Stimulated activated CD4-positive, alpha-beta T cell treated with anti-CD3 and anti-CD28 coated beads, Interleukin-1b, Interleukin-23, amount 100 ng/mL, for 4 hours (primary cell): ENCODE data around the gene FMC1.
A peak's percentile ranks its signal among the peaks of the same experiment; 100 is the strongest.
"Not testable (repeated sequence)": the region's sequence is repeated elsewhere in the genome, so short reads cannot be mapped to it uniquely, and the experiment has no call there.

Experiments
- DNase-seq, 2 donors: peaks; one replicate each; pipeline ENCODE4 v3.0.0-alpha.2; 2020; ENCODE audit warnings: low read depth in 2 of 2

Gene FMC1, protein sequence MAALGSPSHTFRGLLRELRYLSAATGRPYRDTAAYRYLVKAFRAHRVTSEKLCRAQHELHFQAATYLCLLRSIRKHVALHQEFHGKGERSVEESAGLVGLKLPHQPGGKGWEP

DNA sequence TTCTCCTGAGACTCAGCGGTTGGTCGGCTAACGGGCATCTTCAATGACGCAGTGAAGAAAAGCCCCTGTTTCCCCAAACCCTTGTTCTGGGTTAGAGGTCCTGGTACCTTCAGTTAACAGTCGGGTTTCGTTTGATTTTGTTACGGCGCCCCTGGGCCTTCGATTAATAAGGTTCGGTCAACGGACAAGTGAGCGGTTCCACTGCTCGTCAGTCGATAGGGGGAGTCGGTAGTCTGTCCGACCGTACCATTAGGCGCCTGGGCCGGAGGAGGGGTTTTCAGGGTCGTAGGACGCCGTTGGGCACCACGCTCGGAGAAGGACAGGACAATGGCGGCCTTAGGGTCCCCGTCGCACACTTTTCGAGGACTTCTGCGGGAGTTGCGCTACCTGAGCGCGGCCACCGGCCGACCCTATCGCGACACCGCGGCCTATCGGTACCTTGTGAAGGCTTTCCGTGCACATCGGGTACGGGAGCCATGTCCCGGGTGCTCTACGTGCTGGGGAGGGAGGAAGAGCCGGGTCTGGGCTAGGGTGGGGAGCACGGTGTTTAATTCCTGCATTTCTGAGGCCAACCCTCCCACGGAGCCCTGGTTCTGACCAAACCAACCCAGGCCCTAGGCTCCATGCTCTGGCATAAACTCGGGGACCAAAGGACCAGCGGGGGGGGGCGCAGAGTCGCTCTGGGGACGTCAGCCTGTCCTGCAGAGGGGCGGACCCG lies at the start of gene FMC1:
Gene FMC1 (plus strand): TSS at position 280 of the 718 bp plus-strand sequence. CDS start 48 bp downstream, at position 328.
- peak; percentile 70 to 71 for DNase-seq

DNA sequence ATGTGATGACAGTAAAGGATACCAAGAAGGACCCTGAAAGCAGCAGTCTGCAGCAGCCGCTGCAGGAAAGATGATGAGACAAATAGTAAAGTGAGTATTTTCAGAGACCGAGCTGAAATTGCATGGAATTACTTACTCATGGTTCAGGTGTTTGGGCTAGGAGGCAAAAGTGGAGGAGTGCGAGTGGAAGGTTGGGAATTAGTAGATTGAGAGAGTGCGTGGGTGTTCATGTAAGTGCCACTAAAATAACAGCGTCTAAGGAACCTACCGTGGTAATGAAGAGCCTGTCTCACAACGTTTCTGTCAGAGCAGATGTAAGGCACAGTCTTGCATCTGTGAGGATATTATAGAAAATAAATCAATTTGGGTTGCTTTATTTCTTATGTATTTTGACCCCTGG lies 48.3 kb upstream of the FMC1 start:
- no peak for DNase-seq

DNA sequence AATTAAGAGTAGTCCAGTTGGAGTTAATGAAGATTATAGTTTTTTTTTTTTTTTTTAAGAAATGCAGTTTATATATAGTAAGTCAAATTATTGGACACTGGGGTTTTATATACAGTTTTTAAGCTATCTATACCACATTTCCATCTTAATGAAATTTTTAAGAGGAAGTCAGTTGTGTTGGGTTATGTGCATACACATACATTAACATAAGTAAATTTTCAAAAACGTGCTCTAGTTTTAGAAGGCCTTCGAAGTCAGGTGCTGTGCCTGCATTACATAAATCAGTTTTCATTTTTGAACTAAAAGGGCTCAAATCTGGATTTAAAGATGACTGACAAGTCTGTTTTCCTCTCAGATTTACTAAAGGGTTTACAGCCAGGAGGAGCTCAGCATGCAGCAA lies 47.6 kb upstream of the FMC1 start:
- no peak for DNase-seq

DNA sequence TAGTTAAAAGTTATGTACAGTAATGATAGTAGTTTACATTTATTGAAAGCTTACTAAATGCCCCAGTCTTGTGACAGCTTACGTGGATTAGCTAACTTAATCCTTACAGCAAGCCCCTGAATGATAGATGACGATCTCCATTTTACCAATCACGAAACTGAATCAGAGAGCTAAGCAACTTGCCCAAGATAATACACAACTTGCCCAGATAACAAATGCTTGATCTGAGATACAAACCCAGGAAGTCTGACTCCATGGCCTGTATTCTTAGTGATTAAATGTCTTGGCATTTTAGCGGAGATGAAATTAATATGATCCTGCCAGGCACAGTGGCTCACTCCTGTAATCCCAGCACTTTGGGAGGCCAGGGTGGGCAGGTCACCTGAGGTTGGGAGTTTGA lies 46.9 kb upstream of the FMC1 start:
- no peak for DNase-seq

DNA sequence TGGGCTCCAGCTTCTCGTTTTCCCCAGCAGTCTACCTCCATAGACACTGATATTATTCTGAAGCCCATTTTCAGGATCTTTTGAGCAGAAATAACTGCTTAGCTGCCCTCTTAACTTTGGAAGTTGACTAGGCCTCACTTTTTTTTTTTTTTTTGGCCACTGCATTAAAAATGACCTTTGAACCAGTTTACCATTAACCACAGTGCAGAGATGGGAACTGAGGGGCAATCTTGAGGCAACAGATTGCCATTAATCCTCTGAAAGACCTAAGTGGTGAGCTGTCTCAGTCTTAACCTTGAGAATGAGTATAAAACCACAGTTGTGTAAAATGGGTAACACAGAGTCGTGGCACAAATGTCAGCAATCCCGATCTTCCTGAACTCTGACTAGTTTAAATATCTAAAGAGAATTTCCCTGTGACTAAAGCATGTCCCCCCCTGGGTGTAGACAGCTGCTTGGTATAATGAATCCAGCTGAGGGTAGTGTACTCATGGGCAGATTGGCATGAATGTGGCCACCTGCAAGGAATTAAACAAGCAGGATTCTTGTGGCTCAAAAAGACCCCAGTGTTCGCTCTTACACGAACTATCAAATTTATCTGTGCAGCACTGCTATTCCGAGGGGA lies 46.1 kb upstream of the FMC1 start:
- DNase-seq = no peak

DNA sequence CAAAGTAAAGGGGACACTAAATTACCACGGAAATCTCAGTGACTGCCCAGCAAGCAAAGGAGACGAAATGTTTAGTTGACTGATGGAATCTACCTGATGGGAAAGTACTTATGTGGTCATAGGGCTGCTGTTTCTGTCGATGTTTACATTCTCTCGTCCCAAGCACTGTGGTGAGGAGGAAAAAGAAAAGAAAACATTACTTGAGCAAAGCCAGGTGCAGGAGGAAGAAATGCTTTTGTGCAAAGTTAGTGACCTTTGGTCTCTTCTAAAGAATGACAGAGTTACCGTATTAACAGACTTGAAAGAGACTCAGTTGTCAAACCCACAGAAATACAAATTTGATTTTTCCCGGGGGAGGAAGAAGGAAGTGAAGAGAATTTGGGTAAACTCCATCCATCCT lies 43.3 kb upstream of the FMC1 start:
- DNase-seq = no peak

DNA sequence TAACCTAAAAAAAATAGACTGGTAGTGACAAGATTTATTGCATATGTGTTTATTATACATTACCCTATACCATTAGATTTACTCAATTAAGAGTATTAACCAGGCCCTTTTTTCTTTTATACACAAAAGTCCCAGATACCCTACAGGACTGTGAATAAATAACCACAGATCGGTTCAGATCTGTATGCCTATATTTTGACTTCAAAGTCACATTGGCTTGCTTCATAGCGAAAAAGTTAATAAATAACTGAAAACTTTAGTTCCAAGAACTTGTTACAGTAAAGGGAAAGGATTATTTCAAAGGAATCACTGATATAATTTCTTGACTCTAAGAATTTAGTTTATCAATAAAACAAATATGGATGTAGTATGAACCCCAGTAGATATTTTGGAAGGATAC lies 41.8 kb upstream of the FMC1 start:
- DNase-seq = no peak

DNA sequence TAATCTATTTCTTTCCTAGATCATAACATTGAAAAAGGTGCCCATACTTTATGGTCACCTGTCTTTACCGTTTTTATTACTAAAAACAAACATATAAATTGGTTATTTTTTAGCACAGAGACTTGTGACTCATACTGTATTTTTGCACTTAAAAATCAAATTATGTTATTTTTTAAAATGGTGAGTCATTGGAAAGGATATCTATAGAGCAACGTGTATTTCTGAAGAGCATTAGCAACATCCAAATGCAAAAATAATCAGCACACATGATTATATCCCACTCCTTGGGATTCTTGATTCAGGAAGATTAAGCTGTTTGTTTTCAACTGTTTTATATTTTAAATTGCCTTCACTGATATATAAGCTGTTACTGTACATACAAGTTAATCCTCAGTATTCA lies 40.7 kb upstream of the FMC1 start:
- DNase-seq = no peak

DNA sequence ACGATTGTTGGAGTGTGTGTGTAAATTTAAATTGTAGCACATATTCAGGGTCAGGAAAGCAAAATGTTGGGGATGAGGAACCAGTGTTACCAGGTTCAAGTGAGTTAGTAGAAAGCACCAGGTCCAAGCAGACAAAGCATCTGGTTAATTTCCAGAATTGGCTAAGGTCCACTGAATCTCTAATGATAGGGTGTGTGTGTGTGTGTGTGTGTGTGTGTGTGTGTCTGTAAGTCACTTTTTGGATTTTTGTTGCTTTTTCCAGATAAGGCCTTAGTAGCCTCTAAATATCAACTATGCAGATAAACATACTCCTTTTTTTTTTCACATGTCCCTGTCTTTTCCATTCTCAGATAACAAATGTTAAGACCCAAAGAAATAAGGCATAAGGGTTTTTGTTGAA lies 36.6 kb upstream of the FMC1 start:
- no peak for DNase-seq

DNA sequence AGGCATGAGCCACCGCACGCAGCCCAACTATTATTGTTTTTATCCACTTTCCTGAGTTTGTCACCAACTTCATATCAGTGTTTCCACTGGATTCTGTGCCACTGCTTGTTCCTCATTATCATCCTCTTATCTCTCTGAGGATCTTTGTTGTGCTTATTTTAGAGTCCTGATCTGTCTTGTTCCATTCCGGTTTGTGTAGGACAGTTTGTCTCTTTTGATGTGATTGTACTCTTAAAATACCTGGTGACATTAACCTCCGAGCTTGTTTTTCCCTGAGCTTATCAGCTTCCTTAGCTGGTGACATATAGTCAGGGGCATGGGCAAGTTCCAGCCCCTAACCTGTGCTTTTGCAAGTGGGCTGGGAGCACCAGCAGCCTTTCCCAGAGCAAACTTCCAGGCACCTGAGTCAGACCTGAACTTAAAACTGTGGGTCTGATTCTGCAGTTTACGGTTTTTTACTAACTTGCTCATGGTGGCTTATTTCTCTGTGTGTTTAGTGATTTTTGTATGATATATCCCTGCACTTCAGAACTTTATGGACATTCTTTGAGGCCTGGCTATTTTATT lies 23.1 kb upstream of the FMC1 start:
- DNase-seq = no peak

DNA sequence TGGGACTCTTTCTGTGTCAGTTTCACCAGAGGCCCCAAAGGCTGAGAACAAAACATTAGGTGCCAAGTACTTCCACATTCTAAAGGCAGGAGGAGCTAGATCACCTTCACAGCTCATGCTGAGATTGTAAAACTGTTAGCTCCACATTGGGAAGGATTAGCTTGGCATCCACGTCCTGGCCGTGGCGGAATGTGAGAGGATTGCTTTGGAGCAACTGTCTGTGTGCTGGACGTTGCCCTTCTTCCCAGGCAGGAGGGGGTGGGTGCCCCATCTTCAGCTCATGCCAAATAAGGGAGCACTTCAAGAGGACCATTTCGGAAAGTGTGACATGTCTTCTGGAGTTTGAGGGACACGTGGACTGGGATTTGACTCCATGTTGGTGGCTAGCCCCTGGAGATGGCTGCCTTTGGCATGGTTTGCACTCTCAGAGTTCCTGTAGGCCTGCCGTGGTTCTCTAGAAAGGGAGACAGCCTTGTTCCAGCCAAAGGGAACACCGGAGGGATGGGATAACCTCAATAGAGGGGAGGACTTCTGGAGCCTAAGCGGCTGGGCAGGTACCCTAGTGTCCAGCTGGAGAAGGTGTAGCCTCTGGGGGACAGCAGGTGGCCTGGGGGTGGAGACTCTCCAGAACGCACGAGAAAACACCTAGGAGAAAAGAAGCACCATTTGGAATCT lies 19.9 kb upstream of the FMC1 start:
- no peak for DNase-seq

DNA sequence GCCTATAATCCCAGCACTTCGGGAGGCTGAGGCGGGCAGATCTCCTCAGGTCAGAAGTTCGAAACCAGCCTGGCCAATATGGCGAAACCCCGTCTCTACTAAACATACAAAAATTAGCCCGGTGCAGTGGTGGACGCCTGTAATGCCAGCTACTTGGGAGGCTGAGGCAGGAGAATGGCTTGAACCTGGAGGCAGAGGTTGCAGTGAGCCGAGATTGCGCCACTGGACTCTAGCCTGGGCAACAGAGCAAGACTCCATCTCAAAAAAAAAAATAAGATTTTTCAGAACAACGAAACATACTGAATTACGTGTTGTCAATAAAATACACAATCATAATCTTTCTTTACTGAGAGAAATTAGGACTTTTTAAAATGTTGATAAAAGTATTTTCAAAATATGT lies 16.4 kb upstream of the FMC1 start:
- not testable (repeated sequence) for DNase-seq

DNA sequence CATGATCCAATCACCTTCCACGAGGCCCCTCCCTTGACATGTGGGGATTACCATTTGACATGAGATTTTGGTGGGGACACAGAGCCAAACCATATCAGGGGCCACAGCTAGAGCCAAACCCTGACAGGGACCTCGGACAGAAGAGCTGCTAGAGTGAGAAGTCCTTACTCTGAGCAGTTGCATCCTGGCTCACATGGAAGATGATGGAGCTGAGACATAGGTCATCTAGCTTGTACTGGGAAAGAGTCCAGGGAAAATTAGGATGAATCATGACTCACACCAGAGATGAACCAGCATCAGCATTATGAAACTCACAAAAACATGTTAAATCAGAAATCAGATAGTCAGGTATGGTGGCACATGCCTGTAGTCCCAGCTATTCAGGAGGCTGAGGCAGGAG lies 12.8 kb upstream of the FMC1 start:
- no peak for DNase-seq

DNA sequence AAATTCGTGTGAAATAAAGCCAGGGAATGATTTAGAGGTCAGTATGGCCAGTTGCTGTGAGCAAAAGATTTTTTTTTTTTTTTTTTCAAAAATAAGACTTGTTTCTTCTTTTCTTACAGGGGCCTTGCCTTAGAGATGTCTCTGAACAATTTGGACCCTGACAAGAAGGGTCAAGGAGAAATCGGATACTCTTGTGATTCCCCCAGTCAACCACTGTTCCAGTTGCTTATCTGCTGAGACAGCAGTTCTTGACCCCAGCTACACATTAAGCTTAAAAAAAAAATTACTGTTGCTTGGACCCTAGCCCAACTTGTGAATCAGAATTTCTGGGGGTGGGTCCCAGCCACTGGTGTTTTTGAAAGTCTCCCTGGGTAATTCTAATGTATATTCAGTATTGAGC lies 12.0 kb upstream of the FMC1 start:
- DNase-seq = no peak

DNA sequence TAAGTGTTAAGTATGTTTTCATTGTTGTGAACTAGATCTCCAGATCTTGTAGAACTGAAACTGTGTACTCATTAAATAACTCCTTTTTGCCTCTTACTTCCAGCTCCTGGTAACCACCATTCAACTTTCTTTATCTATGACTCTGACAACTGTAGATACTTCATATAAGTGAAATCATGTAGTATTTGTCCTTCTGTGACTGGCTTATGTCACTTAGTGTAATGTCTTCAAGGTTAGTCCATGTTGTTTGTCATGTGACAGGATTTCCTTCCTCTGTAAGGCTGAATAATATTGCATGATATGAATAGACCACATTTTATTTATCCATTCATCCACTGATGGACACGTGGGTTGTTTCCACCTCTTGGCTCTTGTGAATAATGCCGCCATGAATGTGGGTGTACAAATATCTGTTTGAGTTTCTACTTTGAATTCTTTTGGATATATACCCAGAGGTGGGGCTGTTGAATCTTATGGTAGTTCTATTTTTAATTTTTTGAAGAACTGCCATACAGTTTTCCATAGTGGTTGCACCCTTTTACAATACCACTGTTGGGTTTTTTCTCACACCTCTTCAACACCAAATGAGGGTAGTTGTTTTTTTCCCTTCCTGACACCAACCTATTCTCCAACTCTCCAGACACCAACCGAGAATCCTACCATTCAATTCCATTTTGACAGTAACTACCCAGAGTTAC lies 10.7 kb upstream of the FMC1 start:
- DNase-seq = no peak

DNA sequence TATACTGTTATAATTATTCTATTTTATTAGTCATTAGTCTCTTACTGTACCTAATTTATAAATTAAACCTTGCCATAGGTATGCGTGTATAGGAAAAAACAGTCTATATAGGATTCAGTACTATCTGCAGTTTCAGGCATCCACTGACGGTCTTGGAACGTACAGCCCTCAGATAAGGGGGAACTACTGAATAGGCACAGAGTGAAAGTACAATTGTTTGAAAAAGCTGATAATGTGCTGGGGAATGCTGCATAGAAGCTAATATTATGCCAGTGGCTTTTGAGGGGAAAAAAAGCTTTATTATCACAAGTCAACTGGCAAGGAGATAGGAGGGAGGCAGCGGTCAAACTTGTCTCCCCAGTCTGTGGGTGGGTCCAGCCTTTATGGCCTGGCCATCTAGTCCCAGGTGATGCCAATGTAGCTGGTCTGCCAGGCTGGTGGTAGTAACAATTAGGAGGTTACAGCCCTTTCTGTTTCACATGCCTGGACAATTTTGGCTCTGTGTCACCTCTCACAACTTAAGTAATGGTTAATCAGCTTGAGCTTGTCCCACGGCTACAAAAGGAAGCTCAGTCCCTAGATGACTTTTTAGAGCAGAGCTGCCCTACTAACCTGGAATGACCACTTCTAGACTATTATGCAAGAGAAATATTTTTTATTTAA lies 8.3 kb upstream of the FMC1 start:
- no peak for DNase-seq

DNA sequence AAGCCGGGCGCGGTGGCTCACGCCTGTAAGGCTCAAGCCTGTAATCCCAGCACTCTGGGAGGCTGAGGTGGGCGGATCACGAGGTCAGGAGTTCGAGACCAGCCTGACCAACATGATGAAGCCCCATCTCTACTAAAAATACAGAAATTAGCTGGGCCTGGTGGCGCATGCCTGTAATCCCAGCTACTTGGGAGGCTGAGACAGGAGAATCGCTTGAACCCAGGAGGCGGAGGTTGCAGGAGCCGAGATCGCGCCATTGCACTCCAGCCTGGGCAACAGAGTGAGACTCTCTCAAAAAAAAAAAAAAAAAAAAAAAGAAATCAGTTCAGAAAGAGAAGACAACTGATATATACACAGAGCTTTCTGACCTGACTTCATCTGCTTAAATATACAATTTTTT lies 7.7 kb upstream of the FMC1 start:
- DNase-seq = not testable (repeated sequence)

DNA sequence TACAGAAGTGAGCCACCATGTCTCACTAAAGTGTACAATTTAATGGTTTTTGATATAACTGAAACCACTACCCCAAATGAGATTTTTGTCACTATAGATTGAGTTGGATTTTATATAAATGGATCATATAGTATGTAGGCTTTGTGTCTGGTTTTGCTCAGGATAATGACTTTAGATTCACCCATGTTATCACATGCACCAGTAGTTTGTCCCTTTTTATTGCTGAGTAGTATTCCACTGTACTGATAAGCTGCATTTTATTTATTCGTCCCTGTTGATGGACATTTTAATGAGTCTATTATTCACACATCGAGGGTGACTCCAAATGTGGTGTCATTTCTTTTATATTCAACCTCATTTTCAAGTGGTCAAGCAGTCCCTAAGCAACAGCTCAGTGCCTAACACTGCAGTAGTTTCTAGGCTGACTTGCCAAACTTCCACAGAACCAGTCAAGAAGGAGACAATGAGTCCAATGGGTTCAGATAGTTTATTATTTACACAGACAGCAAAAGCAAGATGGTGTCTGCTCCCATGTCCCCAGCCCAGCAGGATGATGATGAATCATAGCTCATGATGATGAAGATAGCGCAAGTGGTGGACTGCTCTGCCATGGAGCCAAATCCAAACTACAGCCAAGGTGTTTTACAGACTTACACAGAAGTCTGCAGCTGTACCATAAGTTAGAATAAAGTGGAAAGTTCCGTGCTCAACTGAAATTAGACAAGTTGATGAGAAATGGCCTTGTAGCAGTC lies 6.6 kb upstream of the FMC1 start:
- DNase-seq = no peak

DNA sequence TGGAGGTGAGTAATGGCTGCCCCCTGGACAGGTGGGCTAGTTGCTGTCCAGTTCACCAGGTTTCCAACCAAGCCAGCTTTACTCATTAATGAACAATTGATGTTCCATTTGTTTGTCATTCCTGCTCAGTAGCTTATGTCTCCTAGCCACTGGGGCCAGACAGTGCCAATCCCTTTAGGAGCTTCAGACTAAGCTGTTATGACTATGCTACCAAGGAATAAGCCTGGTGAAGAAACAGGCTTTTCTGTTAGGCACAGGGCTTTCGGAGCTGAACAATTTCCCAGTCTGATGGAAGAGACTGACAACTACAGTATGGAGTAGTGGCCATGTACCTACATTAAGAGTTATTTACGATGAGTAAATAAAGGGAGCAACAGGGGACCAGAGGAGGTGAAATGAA lies 2.1 kb upstream of the FMC1 start:
- DNase-seq = no peak

DNA sequence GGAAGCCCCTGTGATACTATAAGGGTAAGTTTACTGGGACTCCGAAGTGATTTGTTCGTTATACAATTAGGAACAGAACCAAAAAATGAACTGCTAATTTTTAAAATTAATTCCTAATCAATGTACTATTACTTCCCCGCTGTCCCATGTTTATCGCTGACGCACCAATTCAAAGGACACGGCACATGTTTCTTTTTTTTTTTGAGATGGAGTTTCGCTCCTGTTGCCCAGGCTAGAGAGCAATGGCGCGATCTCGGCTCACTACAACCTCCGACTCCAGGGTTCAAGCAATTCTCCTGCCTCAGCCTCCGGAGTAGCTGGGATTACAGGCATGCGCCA lies 1.5 kb upstream of the FMC1 start:
- DNase-seq = no peak
